Measurements from ENCODE around the gene CRYBG1.
"Not testable (repeated sequence)": the region's sequence is repeated elsewhere in the genome, so short reads cannot be mapped to it uniquely, and the experiment has no call there.

The CRYBG1 gene

DNA sequence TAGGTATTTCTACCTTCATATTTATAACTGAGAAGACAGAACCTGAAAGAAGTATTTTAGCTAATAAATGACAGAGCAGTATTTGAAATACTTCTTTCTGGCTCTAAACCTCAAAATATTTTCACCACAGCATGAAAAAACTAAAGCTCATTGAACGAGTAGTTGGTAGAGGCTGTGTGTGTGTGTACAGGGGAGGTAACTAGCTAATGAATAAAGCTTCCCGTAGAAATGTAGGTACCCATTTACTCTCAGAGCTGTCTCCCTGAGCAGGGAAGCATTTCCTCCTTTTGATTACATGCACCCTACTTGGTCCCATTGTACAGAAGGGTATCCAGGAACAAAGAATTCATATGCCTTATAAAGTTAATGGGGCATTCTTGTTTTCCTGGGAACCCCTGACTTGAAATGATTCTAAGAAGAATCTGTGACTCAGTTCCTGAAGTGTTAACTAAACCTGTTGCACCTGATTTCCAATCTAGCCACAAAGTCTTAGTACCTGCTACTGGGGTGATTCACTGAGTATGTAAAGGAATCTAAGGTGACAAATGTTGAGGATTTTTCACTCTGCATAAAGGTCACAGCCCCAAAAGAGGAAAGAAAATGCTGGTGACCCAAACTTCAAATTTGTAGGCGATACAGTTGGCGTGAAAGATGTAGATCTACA is 12.5 kb downstream of the CRYBG1 start:
- no peak for DNase-seq

DNA sequence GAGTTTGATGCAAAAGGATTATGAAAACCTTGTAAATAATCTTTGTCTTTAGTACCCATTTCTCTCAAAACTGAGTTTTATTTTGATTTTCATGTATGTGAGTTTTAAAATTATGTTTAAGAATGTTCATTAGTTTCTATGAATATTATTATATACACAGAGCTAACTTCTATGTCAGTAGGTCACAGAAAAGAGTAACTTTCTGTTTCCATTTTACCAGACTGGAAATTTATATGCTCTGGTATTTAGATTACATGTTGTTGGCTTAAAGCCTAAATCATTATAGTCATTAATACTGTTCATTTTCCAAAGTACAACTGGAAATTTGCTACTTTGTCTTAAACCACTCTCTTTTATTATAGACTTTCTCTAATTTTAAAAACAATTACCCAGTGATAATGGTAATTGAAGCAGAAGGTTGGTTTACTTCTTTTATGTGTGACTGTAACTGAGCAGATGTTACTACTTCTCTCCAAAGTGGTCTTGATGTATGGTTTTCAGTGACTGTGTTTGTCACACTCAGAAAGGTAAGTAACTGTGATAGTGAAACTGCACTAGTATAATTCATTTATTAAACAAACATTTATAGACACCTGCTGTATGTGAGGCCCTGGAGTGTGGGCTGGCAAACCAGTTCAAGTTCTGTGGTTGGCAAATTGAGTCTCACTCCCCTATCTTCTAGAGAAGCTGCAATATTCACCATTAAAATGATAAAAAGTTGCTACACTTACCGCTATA is 13.2 kb downstream of the CRYBG1 start:
- no peak for DNase-seq

DNA sequence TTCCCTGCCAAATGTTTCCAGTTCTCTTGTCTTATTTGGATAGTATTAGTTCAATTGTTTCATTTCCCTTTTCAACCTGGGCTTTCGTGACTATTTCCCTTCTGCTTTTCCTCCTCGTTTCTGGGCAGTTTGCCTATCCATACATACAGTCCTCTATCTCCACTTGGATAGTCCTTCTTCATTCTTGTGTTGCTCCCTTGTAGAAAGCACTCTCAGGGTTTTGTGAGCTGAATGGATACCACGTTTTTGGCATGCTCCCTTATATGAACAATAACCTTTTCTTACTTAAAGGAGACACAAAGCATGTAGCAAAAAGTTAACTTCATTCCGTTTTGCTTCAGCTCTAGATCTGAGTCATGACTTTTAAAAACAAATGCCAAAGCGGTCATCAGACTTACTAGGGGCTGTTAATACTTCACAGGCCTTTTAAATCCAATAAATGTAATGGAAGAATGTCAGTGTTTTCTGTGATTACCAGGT is 16.6 kb downstream of the CRYBG1 start:
- DNase-seq = no peak

DNA sequence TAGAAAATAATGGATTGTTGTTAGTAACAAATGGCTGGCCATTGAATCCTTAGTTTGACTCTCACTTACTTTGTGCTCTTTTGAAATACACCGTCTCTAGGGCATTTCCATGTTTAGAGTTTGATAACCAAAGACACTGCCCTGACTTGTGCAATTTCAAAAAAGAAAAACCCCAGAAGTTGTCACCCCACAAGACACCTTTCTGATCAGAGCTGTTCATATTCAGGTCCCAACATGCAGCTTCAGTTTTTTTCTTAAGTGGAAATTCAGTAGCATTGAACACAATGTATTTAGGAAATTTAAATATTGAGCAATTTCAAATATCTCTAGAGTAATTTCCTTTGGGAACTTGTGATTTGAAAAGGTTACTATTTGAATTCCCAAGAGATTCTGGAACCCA is 19.4 kb downstream of the CRYBG1 start:
- no peak for DNase-seq

DNA sequence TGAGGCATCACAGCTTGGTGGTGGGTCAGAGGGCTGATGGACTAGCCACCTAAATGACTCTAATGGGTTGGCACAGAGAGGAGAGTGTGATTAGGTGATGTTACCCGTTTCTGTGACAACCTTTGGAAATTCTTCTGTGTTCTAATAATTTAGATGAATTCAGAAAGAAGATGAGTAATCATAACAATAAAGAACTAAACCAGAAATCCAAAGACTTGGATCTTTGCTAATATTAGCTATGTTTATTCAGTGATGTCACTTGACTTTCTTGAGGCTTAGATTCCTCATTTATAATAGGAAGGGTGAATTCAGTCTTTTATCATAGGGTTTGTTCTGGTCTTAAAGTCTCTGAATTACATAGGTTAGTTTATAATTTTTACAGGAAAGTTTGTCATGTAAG is 19.9 kb downstream of the CRYBG1 start:
- DNase-seq = peak in 1 of 56 donors; percentile 1

DNA sequence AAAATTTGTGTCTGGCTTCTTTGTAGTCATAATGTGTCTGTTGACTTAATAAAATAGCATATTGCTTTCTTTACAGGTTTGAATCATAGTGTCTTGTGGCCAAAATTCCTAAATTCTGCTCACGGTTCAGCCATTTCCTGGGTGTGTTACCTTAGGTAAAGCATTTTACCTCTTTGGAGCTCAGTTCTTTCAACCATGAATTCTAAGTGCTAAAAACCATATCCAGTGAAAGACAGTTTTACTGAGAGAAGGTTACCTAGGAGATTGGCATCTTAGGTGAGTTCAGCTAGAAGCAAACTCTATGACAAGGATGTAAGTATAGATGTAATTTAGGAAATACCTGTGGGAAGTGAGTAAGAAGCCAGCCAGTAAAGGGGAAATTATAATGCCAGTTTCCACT is 20.7 kb downstream of the CRYBG1 start:
- no peak for DNase-seq

DNA sequence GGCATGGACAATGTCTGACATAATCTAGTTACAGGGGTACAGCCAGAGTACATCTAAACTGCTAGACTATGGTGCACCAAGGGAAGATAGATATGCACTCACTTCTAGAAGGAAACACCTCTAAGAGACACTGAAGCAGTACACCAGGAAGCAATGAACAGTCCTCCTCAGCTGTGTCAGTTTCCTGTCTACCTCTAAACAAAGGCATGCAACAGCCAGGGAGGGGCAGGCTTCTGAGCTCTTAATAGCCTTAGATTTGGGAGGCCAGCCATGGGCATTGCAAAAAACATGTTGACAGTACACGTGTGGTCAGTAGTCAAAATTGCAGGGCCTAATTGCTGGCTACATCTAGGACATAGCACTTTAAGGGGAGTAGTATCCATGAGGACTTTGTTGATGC is 21.4 kb downstream of the CRYBG1 start:
- DNase-seq = no peak

DNA sequence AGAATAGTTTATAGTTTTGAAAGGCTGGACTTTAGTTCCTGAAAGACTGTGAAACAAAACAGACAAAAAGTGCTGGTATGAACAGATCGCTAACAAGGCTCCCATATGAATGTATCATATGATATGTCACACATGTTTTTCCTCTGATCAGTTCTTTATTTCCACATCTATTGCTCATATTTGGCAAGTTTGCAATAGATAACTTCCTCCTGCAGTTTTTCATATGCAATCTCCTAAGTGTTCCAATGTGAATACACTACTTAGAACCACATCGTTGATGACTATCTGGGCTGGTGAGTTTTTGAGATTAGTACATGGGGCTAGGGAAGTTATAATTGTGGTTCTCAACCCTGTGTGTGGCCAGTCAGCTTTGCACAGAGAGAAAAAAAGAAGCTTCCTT is 23.1 kb downstream of the CRYBG1 start:
- no peak for DNase-seq

DNA sequence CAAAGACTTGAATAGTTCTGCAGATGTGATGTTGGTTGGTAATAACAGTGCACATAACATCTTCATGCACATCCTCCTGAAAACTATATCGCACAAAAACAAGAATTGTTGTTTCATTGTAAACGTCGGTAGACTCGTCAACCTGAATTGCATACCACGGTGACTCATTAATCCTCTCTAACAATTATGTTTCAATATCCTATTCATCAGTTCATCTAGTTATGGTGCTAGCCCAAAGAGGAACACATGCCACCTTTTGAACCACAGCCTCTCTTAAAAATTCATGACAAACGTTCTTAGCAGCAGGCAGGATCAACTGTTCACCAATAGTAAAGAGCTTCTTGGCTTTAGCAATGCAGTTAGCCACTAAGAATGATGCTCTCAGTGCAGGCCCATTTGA is 25.0 kb downstream of the CRYBG1 start:
- no peak for DNase-seq

DNA sequence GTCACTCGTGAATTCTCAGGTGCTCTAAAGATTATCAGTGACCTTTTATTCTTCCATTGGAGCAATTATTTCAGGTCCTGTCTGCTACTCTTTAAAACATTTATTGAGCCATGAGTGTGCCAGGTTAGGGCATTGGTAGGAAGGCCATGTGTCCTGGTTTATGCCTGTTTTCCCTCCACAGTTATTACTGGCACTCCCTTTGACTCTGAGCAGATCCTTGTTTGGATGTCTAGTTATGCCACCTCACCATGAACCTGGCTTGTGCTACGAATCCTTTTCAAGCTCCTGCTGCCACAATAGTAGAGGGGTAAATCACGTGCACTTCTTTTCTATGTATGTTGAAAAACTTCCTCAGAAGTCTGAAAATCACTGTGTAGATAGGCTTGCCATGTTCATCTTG is 27.4 kb downstream of the CRYBG1 start:
- DNase-seq = no peak

DNA sequence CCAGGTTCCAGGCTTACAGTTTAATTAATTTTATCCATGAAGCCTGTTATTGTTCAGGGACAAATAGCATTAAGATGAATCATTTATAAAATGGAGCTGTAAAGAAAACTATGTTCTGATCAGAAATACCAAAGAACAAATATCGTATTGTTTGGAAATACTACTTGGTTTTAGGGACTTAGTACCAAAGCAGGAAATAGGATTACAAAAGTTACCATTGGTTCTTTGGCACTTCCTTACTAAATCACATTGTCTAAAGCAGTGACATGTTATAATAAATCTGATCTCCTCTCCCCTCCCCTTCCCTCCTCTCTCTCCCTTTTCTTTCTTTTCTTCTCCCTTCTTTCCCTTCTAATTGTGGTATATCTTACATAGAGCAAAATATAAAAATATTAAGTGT is 29.6 kb downstream of the CRYBG1 start:
- DNase-seq = no peak

DNA sequence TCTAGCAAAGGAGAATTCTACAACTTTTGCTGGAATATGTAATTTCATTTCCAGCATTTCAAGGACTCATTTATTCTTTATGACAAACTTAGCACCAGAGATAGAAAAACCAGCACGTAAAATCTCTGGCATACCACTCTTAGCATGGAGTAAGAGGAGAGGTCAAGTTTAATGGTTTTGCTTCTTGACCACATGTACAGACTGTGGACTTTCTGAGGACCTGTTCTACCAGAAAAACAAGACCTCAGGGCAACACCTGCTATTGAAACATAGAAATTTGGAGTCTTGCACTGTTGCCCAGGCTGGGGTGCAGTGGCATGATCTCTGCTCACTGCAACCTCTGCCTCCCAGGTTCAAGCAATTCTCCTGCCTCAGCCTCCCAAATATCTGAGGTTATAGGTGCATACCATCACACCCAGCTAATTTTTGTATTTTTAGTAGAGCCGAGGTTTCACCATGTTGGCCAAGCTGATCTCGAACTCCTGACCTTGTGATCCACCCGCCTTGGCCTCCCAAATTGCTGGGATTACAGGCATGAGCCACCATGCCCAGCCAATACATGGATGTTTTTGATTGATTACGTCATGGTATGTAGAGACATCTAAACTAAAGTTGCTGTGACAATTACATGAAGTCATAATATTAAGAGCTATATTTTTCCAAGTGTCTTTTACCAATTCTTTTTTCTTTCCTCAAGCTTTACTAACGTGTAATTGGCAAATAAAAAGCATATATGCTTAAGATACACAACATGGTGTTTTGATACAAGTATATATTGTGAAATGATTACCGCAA is 36.1 kb downstream of the CRYBG1 start:
- no peak for DNase-seq

DNA sequence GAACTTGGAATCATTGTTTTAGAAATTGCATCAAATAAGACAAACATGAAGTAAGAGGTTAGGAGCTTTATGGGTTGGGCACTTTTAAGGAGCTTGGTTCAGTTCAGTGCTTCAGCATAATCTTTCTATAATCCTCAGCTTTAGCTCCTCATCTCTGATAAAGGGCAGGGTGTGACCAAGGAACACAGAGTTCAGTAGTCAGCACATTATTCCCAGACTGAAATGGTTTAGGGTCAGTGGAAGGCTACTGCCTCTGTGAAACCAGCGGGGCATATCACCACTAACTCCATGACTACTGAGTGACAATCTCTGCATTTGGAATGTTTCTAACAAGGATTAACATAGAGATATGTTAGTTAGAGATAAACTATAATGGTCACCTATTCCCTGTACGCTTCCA is 36.9 kb downstream of the CRYBG1 start:
- no peak for DNase-seq

DNA sequence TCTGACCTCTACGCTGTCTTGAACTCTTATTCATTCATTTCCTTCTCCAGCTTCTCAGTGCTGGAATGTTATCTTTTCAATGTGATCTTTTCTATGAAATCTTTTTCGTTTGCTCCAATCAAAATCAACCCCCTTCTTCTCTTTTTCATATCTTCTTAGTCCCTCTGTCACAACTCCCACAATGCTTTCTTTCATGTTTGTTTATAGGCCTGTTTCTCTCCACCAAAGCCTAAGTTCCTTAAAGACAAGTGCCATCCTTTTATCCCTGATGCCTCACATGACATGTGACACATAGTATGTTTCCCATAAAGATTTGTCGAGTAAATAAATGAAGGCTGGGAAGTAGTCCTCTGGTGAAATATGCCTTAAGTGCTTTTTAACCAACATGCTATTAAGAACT is 38.1 kb downstream of the CRYBG1 start:
- DNase-seq = no peak

DNA sequence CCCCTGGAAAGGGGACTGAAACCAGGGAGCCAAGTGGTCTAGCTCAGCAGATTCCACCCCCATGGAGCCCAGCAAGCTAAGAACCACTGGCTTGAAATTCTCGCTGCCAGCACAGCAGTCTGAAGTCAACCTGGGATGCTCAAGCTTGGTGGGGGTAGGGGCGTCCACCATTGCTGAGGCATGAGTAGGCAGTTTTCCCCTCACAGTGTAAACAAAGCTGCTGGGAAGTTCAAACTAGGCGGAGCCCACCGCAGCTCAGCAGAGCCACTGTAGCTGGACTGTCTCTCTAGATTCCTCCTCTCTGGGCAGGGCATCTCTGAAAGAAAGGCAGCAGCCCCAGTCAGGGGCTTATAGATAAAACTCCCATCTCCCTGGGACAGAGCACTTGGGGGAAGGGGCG is 44.5 kb downstream of the CRYBG1 start:
- DNase-seq = not testable (repeated sequence)

DNA sequence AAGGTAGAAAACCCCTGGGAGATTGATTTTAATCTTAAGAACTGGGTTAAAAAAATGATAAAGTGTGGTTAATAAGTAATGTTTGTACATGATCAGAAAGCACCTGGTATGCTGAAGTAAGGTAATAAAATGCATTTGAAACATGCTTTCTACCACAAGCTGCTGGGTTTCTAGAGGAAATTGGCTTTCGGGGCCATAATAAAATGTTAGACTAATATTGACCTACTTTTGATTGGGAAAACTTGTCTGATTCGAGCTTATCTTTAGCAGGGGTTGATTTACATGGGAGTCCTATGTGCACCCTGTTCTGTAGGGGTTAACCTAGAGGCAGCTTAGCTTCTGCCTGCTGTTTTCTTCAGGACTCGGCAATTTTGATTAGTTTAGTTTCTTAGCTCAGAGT is 50.5 kb downstream of the CRYBG1 start:
- no peak for DNase-seq

DNA sequence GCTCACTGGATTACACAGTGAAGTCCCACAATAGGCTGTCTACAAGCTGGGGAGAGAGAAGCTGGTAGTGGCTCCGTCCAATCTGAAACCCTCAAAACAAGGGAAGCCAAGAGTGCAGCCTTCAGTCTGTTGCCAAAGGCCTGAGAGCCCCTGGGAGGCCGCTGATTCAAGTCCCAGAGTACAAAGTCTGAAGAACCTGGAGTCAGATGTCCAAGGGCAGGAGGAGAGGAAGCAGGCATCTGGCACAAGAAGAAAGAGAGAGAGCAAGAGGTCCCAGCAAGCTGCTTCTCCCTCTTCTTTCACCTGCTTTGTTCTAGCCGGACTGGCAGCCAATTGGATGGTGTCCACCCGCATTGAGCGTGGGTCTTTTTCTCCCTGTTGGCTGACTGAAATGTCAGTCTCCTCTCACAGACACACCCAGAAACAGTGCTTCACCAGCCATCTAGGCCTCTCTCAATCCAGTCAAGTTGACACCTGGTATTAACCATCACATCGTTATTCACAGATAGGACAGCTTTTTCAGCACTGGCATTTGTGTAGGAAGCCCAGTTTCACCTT is 51.2 kb downstream of the CRYBG1 start:
- DNase-seq = no peak

DNA sequence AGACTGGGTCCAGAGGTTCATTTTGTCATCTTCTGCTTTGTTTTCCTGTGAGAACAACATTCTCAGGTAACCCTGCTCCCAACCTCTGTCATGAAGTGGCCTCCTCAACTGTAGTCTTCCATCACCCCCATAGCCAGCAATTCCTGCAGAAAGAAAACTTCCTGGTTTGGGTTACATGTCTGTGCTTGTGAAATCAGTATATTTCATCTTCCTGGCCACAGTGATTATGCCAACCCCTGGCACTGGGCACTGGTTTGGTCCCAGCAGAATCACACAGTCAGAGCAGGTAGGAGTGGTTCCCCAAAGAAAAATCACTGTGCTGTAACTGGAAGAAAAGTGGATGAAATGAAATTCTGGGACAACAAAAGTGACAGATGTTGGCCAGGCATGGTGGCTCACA is 52.5 kb downstream of the CRYBG1 start:
- no peak for DNase-seq

DNA sequence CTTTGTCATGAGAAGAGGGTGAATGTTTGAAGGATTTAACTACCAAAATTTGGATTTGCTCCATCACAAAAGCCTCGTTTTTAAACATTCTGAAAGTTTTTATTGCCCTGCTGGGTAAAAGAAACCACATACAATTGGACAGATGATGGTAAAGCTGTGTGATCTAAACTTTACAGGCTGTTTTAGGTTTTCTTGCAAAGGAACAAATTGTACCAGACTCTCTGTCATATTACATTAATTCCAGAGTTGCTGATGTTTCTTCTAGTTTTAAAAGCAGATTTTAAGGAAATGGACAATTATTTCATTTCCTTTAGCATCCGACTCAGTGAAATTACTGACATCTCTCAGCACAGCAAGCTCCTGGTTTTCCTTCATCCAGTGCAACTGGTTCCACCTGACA is 53.2 kb downstream of the CRYBG1 start:
- no peak for DNase-seq

DNA sequence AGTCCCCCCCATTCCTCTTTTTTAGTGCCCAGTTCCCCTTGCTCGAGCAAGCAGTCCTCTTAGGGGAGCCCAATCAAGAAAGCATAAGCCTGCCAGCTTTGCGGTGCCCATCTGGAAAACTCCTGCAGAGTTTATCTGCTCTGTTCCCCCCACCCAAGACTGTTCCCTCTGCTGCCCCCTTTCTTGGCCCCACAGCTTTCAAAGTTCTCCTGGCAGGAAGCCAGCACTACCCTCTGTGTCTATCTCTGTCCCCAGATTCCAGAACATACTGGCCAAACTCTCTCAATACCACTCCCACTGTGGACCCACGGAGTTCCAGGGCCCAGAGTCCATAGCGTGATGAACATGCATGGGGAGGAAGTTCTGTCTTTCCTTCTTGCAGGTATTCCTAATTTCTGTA is 55.4 kb downstream of the CRYBG1 start:
- DNase-seq = no peak

DNA sequence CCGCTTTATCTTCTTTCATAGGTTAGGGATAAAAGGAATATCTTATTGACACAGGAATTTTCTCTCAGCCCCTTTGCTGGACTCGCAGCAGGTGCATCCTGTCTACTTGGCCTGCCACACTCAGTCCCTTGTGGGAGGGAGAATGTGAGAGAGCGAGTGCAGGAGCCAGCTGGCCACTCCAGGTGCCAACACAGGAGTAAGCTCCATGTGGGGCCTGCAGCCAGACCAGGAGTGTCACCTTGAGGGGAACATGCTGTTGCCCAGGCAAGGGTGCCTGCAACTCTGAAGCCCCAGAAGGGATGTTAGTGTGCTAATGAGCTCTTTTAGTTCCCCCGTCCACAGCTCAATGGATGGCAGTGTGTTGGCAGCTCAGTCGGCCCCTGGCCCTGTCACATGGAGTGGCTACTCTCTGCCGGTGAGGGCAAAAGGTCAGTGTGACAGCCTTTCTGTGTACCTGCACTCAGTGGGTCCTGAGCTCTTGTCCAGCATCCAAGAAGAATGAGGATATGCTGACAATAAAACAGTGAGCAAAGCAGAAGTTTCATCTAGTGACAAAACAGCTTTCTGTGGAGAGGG is 57.1 kb downstream of the CRYBG1 start:
- DNase-seq = no peak
